SK-N-SH (cell line): ENCODE measurements around the gene TAOK1. TPM values are rescaled to one million over a fixed set of nuclear protein-coding genes. Genes with fewer than 3 reads are reported as not detected.

Source experiments
- CTCF ChIA-PET: fragments of 300-600, 350-600 bp; formaldehyde crosslinking; extraction: SDS; loops from one replicate; lab custom pipeline; 2021; lab: Yijun Ruan, JAX
- POLR2A ChIA-PET: fragments of 350-600 bp; sonication (Branson Sonifier 250); formaldehyde crosslinking; extraction: SDS; loops from one replicate; lab custom pipeline; 2020; ENCODE audit warnings: antibody characterized with exemption, inconsistent platforms; lab: Yijun Ruan, JAX
- DNase-seq: peaks from one replicate; pipeline ENCODE4 v3.0.0; 2012
- H2AFZ ChIP-seq: fragments of 200-600 bp; sonication (generic); 2 replicates; pipeline ENCODE4 v1.8.1; 2016; ENCODE audit warnings: antibody characterized with exemption, mild to moderate bottlenecking, low read depth
- H3F3A ChIP-seq: fragments of 200-600 bp; sonication (generic); replicated peaks from 2 replicates; pipeline ENCODE3; 2016; ENCODE audit warnings: antibody characterized with exemption, mild to moderate bottlenecking; ENCODE audit not compliant: insufficient read depth
- H3K27ac ChIP-seq, 2 experiments: fragments of 200-500 bp in 1 of 2; fragments of 200-600 bp in 1 of 2; sonication (Bioruptor generic) in 1 of 2; sonication (generic), shearing (Covaris generic) in 1 of 2; 2 replicates each; pipeline versions ENCODE4 v1.5.1 to v1.6.1; 2014 to 2016; ENCODE audit warnings: low read depth in 2 of 2, inconsistent platforms in 1 of 2, low read length in 1 of 2, mild to moderate bottlenecking in 1 of 2, mixed read lengths in 1 of 2
- H3K27me3 ChIP-seq: fragments of 200-600 bp; sonication (generic), shearing (Covaris generic); 2 replicates; pipeline ENCODE4 v1.6.1; 2016; ENCODE audit warnings: mixed run types; ENCODE audit not compliant: insufficient read depth
- H3K36me3 ChIP-seq, 2 experiments: fragments of 200-500 bp in 1 of 2; fragments of 200-600 bp in 1 of 2; sonication (Bioruptor generic) in 1 of 2; sonication (generic) in 1 of 2; replicated peaks in 1 of 2; 2 replicates each; pipeline versions ENCODE3 to v1.5.1; 2014 to 2016; ENCODE audit warnings: low read length in 1 of 2, mild to moderate bottlenecking in 1 of 2; ENCODE audit not compliant: insufficient read depth in 2 of 2, control insufficient read depth in 1 of 2
- H3K4me1 ChIP-seq, 2 experiments: fragments of 200-500 bp in 1 of 2; fragments of 200-600 bp in 1 of 2; sonication (Bioruptor generic) in 1 of 2; sonication (generic), shearing (Covaris generic) in 1 of 2; 2 replicates each; pipeline versions ENCODE4 v1.5.1 to v1.6.1; 2014 to 2016; ENCODE audit warnings: low read depth in 1 of 2, low read length in 1 of 2, mixed run types in 1 of 2; ENCODE audit not compliant: insufficient read depth in 2 of 2, control insufficient read depth in 1 of 2
- H3K4me2 ChIP-seq: fragments of 200-600 bp; sonication (generic), shearing (Covaris generic); 2 replicates; pipeline ENCODE4 v1.6.1; 2017; ENCODE audit warnings: mixed run types
- H3K4me3 ChIP-seq, 2 experiments: fragments of 200-500 bp in 1 of 2; fragments of 200-600 bp in 1 of 2; sonication (Bioruptor generic) in 1 of 2; sonication (generic), shearing (Covaris generic) in 1 of 2; 2 replicates each; pipeline versions ENCODE4 v1.5.1 to v1.8.1; 2014 to 2016; ENCODE audit warnings: low read depth in 2 of 2, inconsistent platforms in 1 of 2, low read length in 1 of 2, mild to moderate bottlenecking in 1 of 2, mixed read lengths in 1 of 2, moderate library complexity in 1 of 2
- H3K79me2 ChIP-seq: fragments of 200-600 bp; sonication (generic); 2 replicates; pipeline ENCODE4 v1.8.1; 2017; ENCODE audit warnings: mild to moderate bottlenecking; ENCODE audit not compliant: insufficient read depth
- H3K9ac ChIP-seq: fragments of 200-600 bp; sonication (generic); 2 replicates; pipeline ENCODE4 v1.6.1; 2017; ENCODE audit warnings: mixed run types
- H3K9me2 ChIP-seq: fragments of 200-600 bp; sonication (generic); 2 replicates; pipeline ENCODE4 v1.6.1; 2017; ENCODE audit warnings: mixed run types
- H3K9me3 ChIP-seq: fragments of 200-600 bp; sonication (generic); 2 replicates; pipeline ENCODE4 v1.6.1; 2017; ENCODE audit warnings: mixed run types, mild to moderate bottlenecking, moderate library complexity
- H4K20me1 ChIP-seq: fragments of 200-600 bp; sonication (generic); 2 replicates; pipeline ENCODE4 v1.6.1; 2017; ENCODE audit warnings: mild to moderate bottlenecking, mixed run types; ENCODE audit not compliant: insufficient read depth
- EP300 ChIP-seq, 2 experiments: IDR thresholded peaks; 2 replicates each; pipeline versions ENCODE4 v1.4.0 to v1.6.1; 2012; ENCODE audit warnings: borderline replicate concordance in 1 of 2, low read depth in 1 of 2, low read length in 1 of 2
- GABPA ChIP-seq: IDR thresholded peaks from 2 replicates; pipeline ENCODE4 v1.4.0; 2012; ENCODE audit warnings: low read depth, mild to moderate bottlenecking
- JUND ChIP-seq: IDR thresholded peaks from 2 replicates; pipeline ENCODE4 v1.4.0; 2012
- RAD21 ChIP-seq: IDR thresholded peaks from 2 replicates; pipeline ENCODE4 v1.6.1; 2012; ENCODE audit warnings: mild to moderate bottlenecking, low read length
- RFX5 ChIP-seq: IDR thresholded peaks from 2 replicates; pipeline ENCODE4 v1.6.1; 2012; ENCODE audit warnings: mild to moderate bottlenecking, improper control_type of control experiment, low read length
- TCF12 ChIP-seq: IDR thresholded peaks from 2 replicates; pipeline ENCODE4 v1.4.0; 2012
- USF1 ChIP-seq: IDR thresholded peaks from 2 replicates; pipeline ENCODE4 v1.4.0; 2012; ENCODE audit warnings: low read depth, borderline replicate concordance
- YY1 ChIP-seq: IDR thresholded peaks from 2 replicates; pipeline ENCODE4 v1.4.0; 2012; ENCODE audit warnings: low read depth, mild to moderate bottlenecking
- ZBTB33 ChIP-seq: IDR thresholded peaks from 2 replicates; pipeline ENCODE4 v1.4.0; 2012; ENCODE audit warnings: low read depth, borderline replicate concordance
- WGBS: methylation state at CpG from one replicate; pipeline ENCODE4 v1.1.6; 2017; ENCODE audit warnings: low lambda C conversion rate; 5-methylcytosine and 5-hydroxymethylcytosine counted together
- polyA plus RNA-seq, 3 experiments: library from polyadenylated mRNA; depleted of rRNA; stranded (reverse); fragments of >200 nt; gene quantifications; 2 replicates each; pipeline ENCODE4 v1.2.3, GENCODE V29; 2012
- TF ChIP-seq, protein P1 (sequence below): IDR thresholded peaks from 2 replicates; pipeline ENCODE4 v1.6.1; 2012; ENCODE audit warnings: mild to moderate bottlenecking, low read depth, low read length, moderate library complexity

The TAOK1 gene
- polyA plus RNA-seq, 1 of the 3 experiments (the other 2 are of a cell fraction) = 5.9 TPM

- Histone ChIP-seq H3K27ac (no peak overlapping the region; a peak in 1 of 4 replicates), H3K4me2 (no peak overlapping the region), H3K27me3 (no peaks in the 10 kb centered on the region), H3K36me3 (peaks cover 9 to 66% of the 10 kb centered on the region in 2 experiments), H2AFZ (no peak overlapping the region), H3K4me1 (peaks cover 0 to 13% of the 10 kb centered on the region in 2 experiments; a peak in 1 of 4 replicates), H3K9ac (no peak overlapping the region), H3F3A (no peaks in the 10 kb centered on the region), H3K4me3 (no peak overlapping the region), H3K9me2 (no peaks in the 10 kb centered on the region), H3K9me3 (no peaks in the 10 kb centered on the region), H3K79me2 (no peaks in the 10 kb centered on the region), H4K20me1 (peaks cover 7% of the 10 kb centered on the region)
- POLR2A ChIA-PET = interaction anchor here (0.9 kb wide), 1 partner anchor 17 kb away, joined by 3 read pairs; no protein-coding TSS in a partner anchor
- CTCF ChIA-PET = interaction anchor here (0.5 to 11.6 kb wide), 7 partner anchors 8 to 1431 kb away, joined by 3 to 166 read pairs (median 14); partner anchors contain the start of genes ANKRD13B, GIT1 and SSH2
- WGBS = 94% methylated on average over 7 of the region's 17 CpGs
- no peak for DNase-seq
- no peak for TF ChIP-seq USF1
- TF ChIP-seq GABPA = no peak
- TF ChIP-seq, protein P1, sequence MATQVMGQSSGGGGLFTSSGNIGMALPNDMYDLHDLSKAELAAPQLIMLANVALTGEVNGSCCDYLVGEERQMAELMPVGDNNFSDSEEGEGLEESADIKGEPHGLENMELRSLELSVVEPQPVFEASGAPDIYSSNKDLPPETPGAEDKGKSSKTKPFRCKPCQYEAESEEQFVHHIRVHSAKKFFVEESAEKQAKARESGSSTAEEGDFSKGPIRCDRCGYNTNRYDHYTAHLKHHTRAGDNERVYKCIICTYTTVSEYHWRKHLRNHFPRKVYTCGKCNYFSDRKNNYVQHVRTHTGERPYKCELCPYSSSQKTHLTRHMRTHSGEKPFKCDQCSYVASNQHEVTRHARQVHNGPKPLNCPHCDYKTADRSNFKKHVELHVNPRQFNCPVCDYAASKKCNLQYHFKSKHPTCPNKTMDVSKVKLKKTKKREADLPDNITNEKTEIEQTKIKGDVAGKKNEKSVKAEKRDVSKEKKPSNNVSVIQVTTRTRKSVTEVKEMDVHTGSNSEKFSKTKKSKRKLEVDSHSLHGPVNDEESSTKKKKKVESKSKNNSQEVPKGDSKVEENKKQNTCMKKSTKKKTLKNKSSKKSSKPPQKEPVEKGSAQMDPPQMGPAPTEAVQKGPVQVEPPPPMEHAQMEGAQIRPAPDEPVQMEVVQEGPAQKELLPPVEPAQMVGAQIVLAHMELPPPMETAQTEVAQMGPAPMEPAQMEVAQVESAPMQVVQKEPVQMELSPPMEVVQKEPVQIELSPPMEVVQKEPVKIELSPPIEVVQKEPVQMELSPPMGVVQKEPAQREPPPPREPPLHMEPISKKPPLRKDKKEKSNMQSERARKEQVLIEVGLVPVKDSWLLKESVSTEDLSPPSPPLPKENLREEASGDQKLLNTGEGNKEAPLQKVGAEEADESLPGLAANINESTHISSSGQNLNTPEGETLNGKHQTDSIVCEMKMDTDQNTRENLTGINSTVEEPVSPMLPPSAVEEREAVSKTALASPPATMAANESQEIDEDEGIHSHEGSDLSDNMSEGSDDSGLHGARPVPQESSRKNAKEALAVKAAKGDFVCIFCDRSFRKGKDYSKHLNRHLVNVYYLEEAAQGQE = no peak
- TF ChIP-seq YY1 = no peak
- TF ChIP-seq ZBTB33 = no peak
- no peak for TF ChIP-seq TCF12
- TF ChIP-seq EP300 (IDR thresholded peaks at IDR 0.05; ENCODE audit: borderline replicate concordance in 1 of 2, low read depth in 1 of 2, low read length in 1 of 2) = no peak
- no peak for TF ChIP-seq RFX5
- TF ChIP-seq RAD21 = no peak
- TF ChIP-seq JUND = no peak
Measured at GRCh38 chr17:29574732-29575510, 184.8 kb downstream of the TAOK1 start.
